HCT116 (cell line): ENCODE measurements around the gene GSTO2. TPM values are rescaled to one million over a fixed set of nuclear protein-coding genes. Genes with fewer than 3 reads are reported as not detected.

Experiments used
- ATAC-seq: fragments of 200-7000 bp; cut with Tn5 transposase; 2 replicates; pipeline ENCODE4 v1.9.1; 2020; ENCODE audit warnings: mild to moderate bottlenecking, moderate library complexity
- BruUV-seq: library from RNA; stranded (reverse); fragments of 400-500 nt; replicated peaks from 2 replicates; lab custom pipeline; 2021; lab: Mats Ljungman, UMichigan
- CTCF ChIA-PET: fragments of 300-600 bp; sonication (Branson Sonifier 250); formaldehyde crosslinking; loops from one replicate; lab custom pipeline; 2021; ENCODE audit warnings: antibody characterized with exemption; lab: Charles Lee
- POLR2A ChIA-PET: fragments of 300-600, 350-600 bp; sonication (Branson Sonifier 250); formaldehyde crosslinking; loops from one replicate; lab custom pipeline; 2021; ENCODE audit warnings: antibody characterized with exemption; lab: Charles Lee
- RAD21 ChIA-PET, 2 experiments: fragments of 300-600 bp; sonication (Branson Sonifier 250); formaldehyde crosslinking; loops; one replicate each; lab custom pipeline; 2023; ENCODE audit warnings: low total read pairs in 2 of 2; ENCODE audit not compliant: uncharacterized antibody in 2 of 2, unreplicated experiment in 2 of 2, low non-redundant PET in 1 of 2; lab: Charles Lee
- DNase-seq: peaks from one replicate; pipeline ENCODE4 v3.0.0-alpha.2; 2010; ENCODE audit warnings: low read depth, low spot score
- H2AFZ ChIP-seq: fragments of 200-600 bp; shearing (Covaris generic), sonication (generic); 2 replicates; pipeline ENCODE4 v1.6.1; 2017; ENCODE audit warnings: low read depth, mixed run types, mixed read lengths, antibody characterized with exemption, low read length; ENCODE audit not compliant: poor library complexity, severe bottlenecking
- H3K27ac ChIP-seq: 2 replicates; pipeline ENCODE4 v1.5.1; 2012; ENCODE audit warnings: low read depth, low read length
- H3K27me3 ChIP-seq: fragments of 200-600 bp; sonication (generic); 2 replicates; pipeline ENCODE4 v1.6.1; 2016; ENCODE audit warnings: mixed run types, low read length, mixed read lengths; ENCODE audit not compliant: insufficient read depth
- H3K36me3 ChIP-seq, 2 experiments: fragments of 200-500 bp in 1 of 2; fragments of 200-600 bp in 1 of 2; sonication (Bioruptor generic) in 1 of 2; sonication (generic) in 1 of 2; 2 replicates each; pipeline versions ENCODE4 v1.5.1 to v1.6.1; 2014 to 2016; ENCODE audit warnings: low read length in 2 of 2, inconsistent platforms in 1 of 2, mixed read lengths in 1 of 2, mixed run types in 1 of 2; ENCODE audit not compliant: insufficient read depth in 2 of 2, control insufficient read depth in 1 of 2
- H3K4me1 ChIP-seq, 2 experiments: fragments of 200-600 bp in 1 of 2; sonication (generic) in 1 of 2; 2 replicates each; pipeline versions ENCODE4 v1.5.1 to v1.6.1; 2012 to 2017; ENCODE audit warnings: low read length in 2 of 2, inconsistent platforms in 1 of 2, mild to moderate bottlenecking in 1 of 2, mixed read lengths in 1 of 2, mixed run types in 1 of 2, moderate library complexity in 1 of 2; ENCODE audit not compliant: insufficient read depth in 2 of 2, control insufficient read depth in 1 of 2
- H3K4me2 ChIP-seq: fragments of 200-600 bp; sonication (generic); 2 replicates; pipeline ENCODE4 v1.6.1; 2017; ENCODE audit warnings: mixed run types, low read length, mixed read lengths
- H3K4me3 ChIP-seq, 2 experiments: fragments of 200-600 bp in 1 of 2; sonication (generic) in 1 of 2; replicated peaks in 1 of 2; 2 replicates each; pipeline ENCODE4 v1.5.1; 2011 to 2016; ENCODE audit warnings: low read length in 2 of 2, control low read depth in 1 of 2, low read depth in 1 of 2, mild to moderate bottlenecking in 1 of 2, mixed read lengths in 1 of 2, mixed run types in 1 of 2
- H3K79me2 ChIP-seq: fragments of 200-600 bp; sonication (generic); 2 replicates; pipeline ENCODE4 v1.6.1; 2017; ENCODE audit warnings: mild to moderate bottlenecking, mixed run types, low read length, moderate library complexity, mixed read lengths; ENCODE audit not compliant: insufficient read depth
- H3K9ac ChIP-seq: fragments of 200-600 bp; sonication (generic); 2 replicates; pipeline ENCODE4 v1.6.1; 2016; ENCODE audit warnings: low read length, mixed read lengths
- H3K9me2 ChIP-seq: fragments of 200-600 bp; sonication (generic), shearing (Covaris generic); 2 replicates; pipeline ENCODE4 v1.6.1; 2017; ENCODE audit warnings: mixed run types, mild to moderate bottlenecking, moderate library complexity; ENCODE audit not compliant: insufficient read depth
- H3K9me3 ChIP-seq, 2 experiments: fragments of 200-500 bp in 1 of 2; fragments of 200-600 bp in 1 of 2; sonication (Bioruptor generic) in 1 of 2; sonication (generic) in 1 of 2; 2 replicates each; pipeline ENCODE4 v1.6.1; 2014 to 2017; ENCODE audit warnings: low read length in 2 of 2, mixed read lengths in 2 of 2, inconsistent platforms in 1 of 2, low read depth in 1 of 2, mild to moderate bottlenecking in 1 of 2, mixed run types in 1 of 2, moderate library complexity in 1 of 2; ENCODE audit not compliant: control insufficient read depth in 1 of 2, insufficient read depth in 1 of 2
- H4K20me1 ChIP-seq: fragments of 200-600 bp; sonication (generic), shearing (Covaris generic); 2 replicates; pipeline ENCODE4 v1.6.1; 2017; ENCODE audit warnings: mixed run types, mild to moderate bottlenecking, moderate library complexity; ENCODE audit not compliant: insufficient read depth
- CBX3 ChIP-seq: IDR thresholded peaks from 2 replicates; pipeline ENCODE4 v1.6.1; 2012; ENCODE audit warnings: low read depth
- CEBPB ChIP-seq: IDR thresholded peaks from 2 replicates; pipeline ENCODE4 v1.6.1; 2012; ENCODE audit warnings: low read depth
- EZH2 ChIP-seq: fragments of 200-600 bp; sonication (generic); IDR thresholded peaks from 2 replicates; pipeline ENCODE4 v1.6.1; 2017; ENCODE audit warnings: antibody characterized with exemption, mixed run types
- EZH2phosphoT487 ChIP-seq: fragments of 200-600 bp; IDR thresholded peaks from 2 replicates; pipeline ENCODE4 v1.6.1; 2018; ENCODE audit warnings: antibody characterized with exemption, borderline replicate concordance
- FOSL1 ChIP-seq: IDR thresholded peaks from 2 replicates; pipeline ENCODE4 v1.6.1; 2012; ENCODE audit warnings: low read depth
- POLR2A ChIP-seq: IDR thresholded peaks from 2 replicates; pipeline ENCODE4 v1.7.0; 2011; ENCODE audit warnings: borderline replicate concordance; ENCODE audit not compliant: insufficient read depth, insufficient read length; ENCODE audit errors: extremely low read depth
- POLR2AphosphoS5 ChIP-seq: IDR thresholded peaks from 2 replicates; pipeline ENCODE4 v1.6.1; 2011; ENCODE audit warnings: mild to moderate bottlenecking, low read depth, low read length, moderate library complexity
- RAD21 ChIP-seq: IDR thresholded peaks from 2 replicates; pipeline ENCODE4 v1.6.1; 2012; ENCODE audit warnings: low read depth, mild to moderate bottlenecking
- SP1 ChIP-seq: IDR thresholded peaks from 2 replicates; pipeline ENCODE4 v1.6.1; 2012; ENCODE audit warnings: low read depth
- SRF ChIP-seq: IDR thresholded peaks from 2 replicates; pipeline ENCODE4 v1.6.1; 2012; ENCODE audit warnings: low read depth
- TCF7L2 ChIP-seq: IDR thresholded peaks from 2 replicates; pipeline ENCODE4 v1.7.0; 2011; ENCODE audit warnings: borderline replicate concordance, inconsistent platforms; ENCODE audit not compliant: insufficient read depth, insufficient read length; ENCODE audit errors: extremely low read depth
- YY1 ChIP-seq: IDR thresholded peaks from 2 replicates; pipeline ENCODE4 v1.6.1; 2011; ENCODE audit warnings: low read length, low read depth, moderate library complexity, mild to moderate bottlenecking; ENCODE audit not compliant: insufficient replicate concordance; ENCODE audit errors: extremely low read depth
- ZFX ChIP-seq: fragments of 450-650 bp; IDR thresholded peaks from 2 replicates; pipeline ENCODE4 v1.6.1; 2017
- intact Hi-C: fragments of 100-400 bp; cut with micrococcal nuclease; formaldehyde crosslinking; loops from 2 replicates; pipeline ENCODE4 v1.10.0; 2022
- total RNA-seq: library from RNA; stranded (reverse); gene quantifications from one replicate; pipeline ENCODE4 v1.2.1, GENCODE V29; 2021; ENCODE audit not compliant: unreplicated experiment
- TF ChIP-seq, protein P1 (sequence below): IDR thresholded peaks from 2 replicates; pipeline ENCODE4 v1.6.1; 2011; ENCODE audit warnings: mild to moderate bottlenecking, low read length, moderate library complexity; ENCODE audit not compliant: insufficient replicate concordance; ENCODE audit errors: extremely low read depth
- TF ChIP-seq, protein P2 (sequence below): IDR thresholded peaks from 2 replicates; pipeline ENCODE4 v1.6.1; 2012

GSTO2 gene
- total RNA-seq, 1 experiment from 2014 or later: 115 TPM

DNA sequence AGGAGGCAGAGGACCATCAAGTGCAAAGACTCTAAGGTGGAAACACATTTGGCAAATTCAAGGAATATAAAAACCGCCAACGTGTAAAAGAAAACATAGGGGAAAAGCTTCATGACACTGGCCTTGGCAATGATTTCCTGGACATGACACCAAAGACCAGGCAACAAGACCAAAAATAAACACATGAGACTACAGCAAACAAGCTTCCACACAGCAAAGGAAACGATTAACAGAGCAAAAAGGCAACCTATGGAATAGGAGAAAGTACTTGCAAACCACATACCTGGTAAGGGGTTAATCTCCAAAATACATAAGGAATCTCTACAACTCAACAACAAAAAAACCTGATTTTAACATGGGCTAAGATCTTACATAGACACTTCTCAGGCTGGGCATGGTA is 10.8 kb upstream of the GSTO2 start:
- intact Hi-C loops: loop anchor here (5.0 kb wide), 1 partner anchor 371 kb away; no protein-coding TSS in a partner anchor
- BruUV-seq: no TSS peak
- RAD21 ChIA-PET: no interaction called here
- H3K27me3 ChIP-seq: no peaks in the 10 kb centered on the region
- no peaks in the 10 kb centered on the region for H3K9me2 ChIP-seq
- H3K4me3 ChIP-seq: no peak overlapping the region
- TF ChIP-seq EZH2 (no peak), SP1 (no peak), CBX3 (no peak), FOSL1 (no peak), RAD21 (no peak), EZH2phosphoT487 (no peak), POLR2A (no peak), POLR2AphosphoS5 (no peak), ZFX (no peak), TCF7L2 (no peak), CEBPB (no peak), SRF (no peak), YY1 (no peak)
- TF ChIP-seq, protein P1, sequence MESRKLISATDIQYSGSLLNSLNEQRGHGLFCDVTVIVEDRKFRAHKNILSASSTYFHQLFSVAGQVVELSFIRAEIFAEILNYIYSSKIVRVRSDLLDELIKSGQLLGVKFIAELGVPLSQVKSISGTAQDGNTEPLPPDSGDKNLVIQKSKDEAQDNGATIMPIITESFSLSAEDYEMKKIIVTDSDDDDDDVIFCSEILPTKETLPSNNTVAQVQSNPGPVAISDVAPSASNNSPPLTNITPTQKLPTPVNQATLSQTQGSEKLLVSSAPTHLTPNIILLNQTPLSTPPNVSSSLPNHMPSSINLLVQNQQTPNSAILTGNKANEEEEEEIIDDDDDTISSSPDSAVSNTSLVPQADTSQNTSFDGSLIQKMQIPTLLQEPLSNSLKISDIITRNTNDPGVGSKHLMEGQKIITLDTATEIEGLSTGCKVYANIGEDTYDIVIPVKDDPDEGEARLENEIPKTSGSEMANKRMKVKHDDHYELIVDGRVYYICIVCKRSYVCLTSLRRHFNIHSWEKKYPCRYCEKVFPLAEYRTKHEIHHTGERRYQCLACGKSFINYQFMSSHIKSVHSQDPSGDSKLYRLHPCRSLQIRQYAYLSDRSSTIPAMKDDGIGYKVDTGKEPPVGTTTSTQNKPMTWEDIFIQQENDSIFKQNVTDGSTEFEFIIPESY: no peak
- TF ChIP-seq, protein P2, sequence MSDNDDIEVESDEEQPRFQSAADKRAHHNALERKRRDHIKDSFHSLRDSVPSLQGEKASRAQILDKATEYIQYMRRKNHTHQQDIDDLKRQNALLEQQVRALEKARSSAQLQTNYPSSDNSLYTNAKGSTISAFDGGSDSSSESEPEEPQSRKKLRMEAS: no peak
- TF ChIP-seq, all 23 proteins: peak for 0
- Histone ChIP-seq H3K27ac (no peak overlapping the region), H3K79me2 (peaks cover 85% of the 10 kb centered on the region), H2AFZ (no peak overlapping the region), H4K20me1 (no peaks in the 10 kb centered on the region), H3K4me1 (peaks cover 14 to 34% of the 10 kb centered on the region in 2 experiments), H3K36me3 (peaks cover 48 to 58% of the 10 kb centered on the region in 2 experiments), H3K4me2 (no peak overlapping the region), H3K9ac (no peak overlapping the region), H3K9me3 (no peaks in the 10 kb centered on the region)
- ATAC-seq (no peak), DNase-seq (no peak)
- POLR2A ChIA-PET: no interaction called here
- CTCF ChIA-PET: interaction anchor here (0.9 to 2.0 kb wide), 2 partner anchors 16 to 32 kb away, joined by 3 to 9 read pairs; no protein-coding TSS in a partner anchor
